ENCODE measurements around the gene C4orf50. TPM values are rescaled to one million over a fixed set of nuclear protein-coding genes. Genes with fewer than 3 reads are reported as not detected.

The C4orf50 gene
- total and polyA plus RNA-seq, 2 of the 13 experiments (the other 11 are each of a cell fraction or from before 2014, with no cell fraction given): not detected

GRCh38 chr4:5923376-5923775, 94.9 kb downstream of the C4orf50 start:
- in situ Hi-C loops (cut with HindIII; ENCODE audit: extremely low pct_ligation_motif_present, low pct_unique_long_range_greater_than_20kb) (no loop called here), intact Hi-C loops (cut with micrococcal nuclease; ENCODE audit: unreplicated experiment) (no loop called here)
- no peak overlapping the region for H2AFZ ChIP-seq (ENCODE audit: low read length)
- FAIRE-seq (no peak), DNase-seq (ENCODE audit: low spot score) (no peak), ATAC-seq (no peak)
- H3K4me1 ChIP-seq (ENCODE audit: insufficient read depth, low read length): no peaks in the 10 kb centered on the region
- no peaks in the 10 kb centered on the region for H3K36me3 ChIP-seq (replicated peaks in 1 of 2; ENCODE audit: control insufficient read depth in 1 of 2, insufficient read depth in 2 of 2, low read length in 2 of 2)
- H3K27ac ChIP-seq (ENCODE audit: extremely low read length, insufficient read depth, low read length): no peak overlapping the region
- ChIA-PET CTCF (ENCODE audit: low intra/inter-chr PET ratio, low total read pairs) (no interaction called here), POLR2A (no interaction called here)
- 25% methylated on average over 6 of the region's 6 CpGs for WGBS (ENCODE audit: low lambda C conversion rate)
- H3K9ac ChIP-seq (ENCODE audit: insufficient read depth, low read depth, low read length): no peak overlapping the region
- BruUV-seq (replicated peaks): no TSS peak
- H3K27me3 ChIP-seq (ENCODE audit: control insufficient read depth in 1 of 2, insufficient read depth in 2 of 2, low read length in 2 of 2): peaks cover 3 to 22% of the 10 kb centered on the region in 2 experiments; a peak in 3 of 5 replicates
- H3K4me3 ChIP-seq (replicated peaks in 1 of 3; ENCODE audit: insufficient read depth in 1 of 3, low read depth in 2 of 3, low read length in 3 of 3): no peak overlapping the region
- H3K4me2 ChIP-seq (ENCODE audit: low read depth, low read length): no peak overlapping the region
- H3K9me3 ChIP-seq (ENCODE audit: low read length): no peaks in the 10 kb centered on the region
- H3K79me2 ChIP-seq (ENCODE audit: insufficient read depth, low read length): no peaks in the 10 kb centered on the region
- H4K20me1 ChIP-seq (ENCODE audit: insufficient read depth, low read length): no peaks in the 10 kb centered on the region
- TF ChIP-seq ZBTB26 (CRISPR knock-in tag; IDR thresholded peaks at IDR 0.05; ENCODE audit: borderline replicate concordance) (no peak), HNF1B (CRISPR knock-in tag; IDR thresholded peaks at IDR 0.05) (no peak), ZBTB44 (CRISPR knock-in tag; IDR thresholded peaks at IDR 0.05) (no peak), ZNF138 (CRISPR knock-in tag; IDR thresholded peaks at IDR 0.05; ENCODE audit: low read depth) (no peak), NR2F1 (CRISPR knock-in tag; IDR thresholded peaks at IDR 0.05) (no peak), ZSCAN20 (CRISPR knock-in tag; IDR thresholded peaks at IDR 0.05; ENCODE audit: borderline replicate concordance) (no peak), CERS6 (CRISPR knock-in tag; IDR thresholded peaks at IDR 0.05) (no peak), SMYD3 (CRISPR knock-in tag; IDR thresholded peaks at IDR 0.05) (no peak), ARNTL (CRISPR knock-in tag; IDR thresholded peaks at IDR 0.05) (no peak), ADNP (CRISPR knock-in tag; IDR thresholded peaks at IDR 0.05) (no peak), ZNF597 (CRISPR knock-in tag; IDR thresholded peaks at IDR 0.05) (no peak), MIXL1 (CRISPR knock-in tag; IDR thresholded peaks at IDR 0.05) (no peak), ZBED4 (CRISPR knock-in tag; IDR thresholded peaks at IDR 0.05; ENCODE audit: borderline replicate concordance) (no peak), ZSCAN30 (CRISPR knock-in tag; IDR thresholded peaks at IDR 0.05) (no peak), NCOA2 (CRISPR knock-in tag; IDR thresholded peaks at IDR 0.05) (no peak)

Measured in HepG2 (cell line).